SK-N-SH treated with all-trans-retinoic acid at 6 μM for 48 hours (cell line): Measurements from ENCODE around the gene KIF12.

ENCODE experiments used
- ARNTL ChIP-seq: fragments of 450-650 bp; formaldehyde crosslinking; IDR thresholded peaks from 2 replicates; pipeline ENCODE4 v1.5.0; 2020; ENCODE audit warnings: low read depth, mild to moderate bottlenecking, moderate library complexity, borderline replicate concordance
- ESRRG ChIP-seq: fragments of 250-450 bp; sonication (Bioruptor Pico); IDR thresholded peaks from 2 replicates; pipeline ENCODE4 v1.6.1; 2021; ENCODE audit warnings: mild to moderate bottlenecking
- GLIS3 ChIP-seq: fragments of 250-450 bp; sonication (Bioruptor Pico); IDR thresholded peaks from 2 replicates; pipeline ENCODE4 v1.5.0; 2020; ENCODE audit warnings: mild to moderate bottlenecking, moderate library complexity
- PATZ1 ChIP-seq: fragments of 250-450 bp; sonication (Bioruptor Pico); IDR thresholded peaks from 2 replicates; pipeline ENCODE4 v1.8.0; 2020; ENCODE audit warnings: mild to moderate bottlenecking, moderate library complexity, borderline replicate concordance
- PPARA ChIP-seq: fragments of 250-450 bp; sonication (Bioruptor Pico); IDR thresholded peaks from 2 replicates; pipeline ENCODE4 v1.5.0; 2020; ENCODE audit warnings: mild to moderate bottlenecking, borderline replicate concordance
- RARB ChIP-seq: fragments of 250-450 bp; sonication (Bioruptor Pico); IDR thresholded peaks from 2 replicates; pipeline ENCODE4 v1.8.0; 2021; ENCODE audit warnings: mild to moderate bottlenecking, moderate library complexity
- SNAI2 ChIP-seq: fragments of 250-450 bp; sonication (Bioruptor Pico); IDR thresholded peaks from 2 replicates; pipeline ENCODE4 v1.5.0; 2020; ENCODE audit warnings: mild to moderate bottlenecking, moderate library complexity
- TCF4 ChIP-seq: fragments of 250-450 bp; sonication (Bioruptor Pico); IDR thresholded peaks from 2 replicates; pipeline ENCODE4 v1.8.0; 2021; ENCODE audit warnings: mild to moderate bottlenecking, moderate library complexity, borderline replicate concordance
- ZC3H10 ChIP-seq: fragments of 250-450 bp; sonication (Bioruptor Pico); IDR thresholded peaks from 2 replicates; pipeline ENCODE4 v1.5.1; 2021; ENCODE audit warnings: mild to moderate bottlenecking, moderate library complexity
- ZFP3 ChIP-seq: fragments of 250-450 bp; sonication (Bioruptor Pico); IDR thresholded peaks from 2 replicates; pipeline ENCODE4 v1.5.0; 2020; ENCODE audit warnings: mild to moderate bottlenecking, moderate library complexity
- ZNF565 ChIP-seq: fragments of 450-650 bp; formaldehyde crosslinking; conservative IDR thresholded peaks from 2 replicates; pipeline ENCODE4 v1.5.0; 2020; ENCODE audit warnings: low read depth, mild to moderate bottlenecking, moderate library complexity
- ZNF70 ChIP-seq: fragments of 450-650 bp; formaldehyde crosslinking; IDR thresholded peaks from 2 replicates; pipeline ENCODE4 v1.5.0; 2020; ENCODE audit warnings: mild to moderate bottlenecking, moderate library complexity
- ZNF8 ChIP-seq: fragments of 450-650 bp; formaldehyde crosslinking; IDR thresholded peaks from 2 replicates; pipeline ENCODE4 v1.5.0; 2020; ENCODE audit warnings: mild to moderate bottlenecking, moderate library complexity
- TF ChIP-seq, protein P1 (sequence below): fragments of 250-450 bp; sonication (Bioruptor Pico); IDR thresholded peaks from 2 replicates; pipeline ENCODE4 v1.5.1; 2020; ENCODE audit warnings: low read depth, mild to moderate bottlenecking, moderate library complexity

GRCh38 chr9:114112778-114113584 is 13.9 kb upstream of the KIF12 start:
- TF ChIP-seq SNAI2 (CRISPR knock-in tag) (no peak), RARB (no peak), PATZ1 (CRISPR knock-in tag) (no peak), ARNTL (CRISPR knock-in tag) (no peak), ZFP3 (CRISPR knock-in tag) (no peak), ZNF8 (CRISPR knock-in tag) (no peak), ESRRG (no peak), ZC3H10 (CRISPR knock-in tag) (no peak), TCF4 (CRISPR knock-in tag) (no peak), PPARA (CRISPR knock-in tag) (no peak), GLIS3 (CRISPR knock-in tag) (no peak), ZNF70 (CRISPR knock-in tag) (no peak), ZNF565 (CRISPR knock-in tag) (no peak)
- TF ChIP-seq, protein P1, sequence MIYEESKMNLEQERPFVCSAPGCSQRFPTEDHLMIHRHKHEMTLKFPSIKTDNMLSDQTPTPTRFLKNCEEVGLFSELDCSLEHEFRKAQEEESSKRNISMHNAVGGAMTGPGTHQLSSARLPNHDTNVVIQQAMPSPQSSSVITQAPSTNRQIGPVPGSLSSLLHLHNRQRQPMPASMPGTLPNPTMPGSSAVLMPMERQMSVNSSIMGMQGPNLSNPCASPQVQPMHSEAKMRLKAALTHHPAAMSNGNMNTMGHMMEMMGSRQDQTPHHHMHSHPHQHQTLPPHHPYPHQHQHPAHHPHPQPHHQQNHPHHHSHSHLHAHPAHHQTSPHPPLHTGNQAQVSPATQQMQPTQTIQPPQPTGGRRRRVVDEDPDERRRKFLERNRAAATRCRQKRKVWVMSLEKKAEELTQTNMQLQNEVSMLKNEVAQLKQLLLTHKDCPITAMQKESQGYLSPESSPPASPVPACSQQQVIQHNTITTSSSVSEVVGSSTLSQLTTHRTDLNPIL (CRISPR knock-in tag) = no peak
